HG03558 (cell line): Measurements from ENCODE around the gene ANGEL2.
"Not testable (repeated sequence)": the region's sequence is repeated elsewhere in the genome, so short reads cannot be mapped to it uniquely, and the experiment has no call there.

Experiments used
- ATAC-seq: cut with Tn5 transposase; IDR thresholded peaks from one replicate; pipeline ENCODE4 v1.9.1; 2021; ENCODE audit warnings: moderate number of reproducible peaks; ENCODE audit not compliant: unreplicated experiment; ENCODE audit errors: extremely low read depth

Gene ANGEL2

DNA sequence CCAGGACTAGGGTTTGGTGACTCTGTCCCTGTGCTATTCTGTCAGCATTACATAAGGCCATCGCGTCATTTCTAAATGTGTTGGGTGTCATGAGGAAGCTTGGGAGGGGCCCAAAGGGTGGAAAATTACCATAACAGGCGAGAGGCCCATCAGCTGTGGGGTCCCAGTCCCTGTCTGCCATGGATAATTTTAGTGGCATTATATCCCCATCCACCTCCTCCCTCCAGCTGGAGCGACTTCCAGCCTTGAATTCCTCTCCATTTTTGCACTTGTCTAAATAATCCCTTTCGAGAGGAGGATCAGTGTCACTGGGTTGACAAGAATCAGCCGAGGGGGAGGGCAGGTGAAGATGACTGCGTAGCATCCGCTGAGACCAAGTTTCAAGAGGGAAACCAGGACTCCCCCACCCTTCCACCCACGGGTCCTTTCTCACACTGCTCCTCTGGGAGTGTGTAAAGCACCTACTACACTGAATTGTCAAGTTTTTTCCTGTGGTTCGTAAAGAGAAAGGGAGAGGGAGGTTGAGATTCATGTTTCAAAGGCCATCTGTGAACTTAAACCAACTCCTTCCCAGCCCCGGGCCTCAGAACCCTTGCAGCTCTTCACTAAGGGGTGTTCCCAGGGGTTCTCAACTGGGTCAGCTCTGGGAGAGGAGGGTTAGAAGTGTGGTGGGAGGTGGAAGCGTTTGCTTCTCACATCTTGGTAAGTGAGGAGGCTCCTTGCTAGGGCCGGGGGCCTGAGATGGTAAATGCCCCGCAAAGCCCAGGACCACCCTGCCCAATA is 36.1 kb downstream of the ANGEL2 start:
- ATAC-seq: no peak

DNA sequence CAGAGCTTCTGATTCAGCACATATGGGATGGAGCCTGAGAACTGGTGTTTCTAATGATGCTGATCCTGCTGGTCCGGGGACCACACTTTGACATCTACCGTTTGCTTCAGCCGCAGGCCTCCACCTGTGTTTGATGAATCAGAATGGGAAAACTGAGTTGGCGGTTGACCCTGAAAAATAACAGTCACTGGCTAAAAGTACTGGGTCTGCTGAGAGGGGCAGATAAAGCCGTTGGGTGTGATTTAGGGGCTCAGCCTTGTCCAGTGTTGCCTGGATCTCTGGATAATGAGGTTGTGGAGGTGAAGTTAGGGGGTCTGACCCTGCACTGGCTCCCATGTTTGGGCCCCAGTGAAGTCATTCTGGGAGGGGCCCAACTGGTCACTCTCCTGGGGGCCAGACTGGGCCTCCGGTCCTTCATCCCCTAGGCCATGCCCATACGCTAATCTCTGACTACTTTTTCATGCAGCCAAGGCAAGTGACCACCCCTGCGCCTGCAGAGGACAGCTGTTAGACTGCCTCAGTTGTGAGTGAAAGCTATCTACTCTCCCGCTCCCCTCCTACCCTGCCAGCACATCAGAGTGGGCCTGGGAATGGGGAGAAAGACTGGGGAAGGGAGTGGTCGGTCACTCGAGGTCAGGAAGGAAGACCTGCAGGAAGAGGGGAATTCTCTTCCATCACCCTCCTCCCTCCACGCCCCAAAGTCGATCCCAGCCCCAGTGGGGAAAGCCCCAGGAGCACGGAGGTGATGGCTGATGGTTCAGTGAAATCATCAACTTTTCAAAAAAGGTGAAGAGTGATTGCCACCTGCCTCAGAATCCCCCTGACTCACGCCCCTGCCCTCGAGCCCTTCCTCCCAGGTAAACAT is 37.7 kb downstream of the ANGEL2 start:
- no peak for ATAC-seq

DNA sequence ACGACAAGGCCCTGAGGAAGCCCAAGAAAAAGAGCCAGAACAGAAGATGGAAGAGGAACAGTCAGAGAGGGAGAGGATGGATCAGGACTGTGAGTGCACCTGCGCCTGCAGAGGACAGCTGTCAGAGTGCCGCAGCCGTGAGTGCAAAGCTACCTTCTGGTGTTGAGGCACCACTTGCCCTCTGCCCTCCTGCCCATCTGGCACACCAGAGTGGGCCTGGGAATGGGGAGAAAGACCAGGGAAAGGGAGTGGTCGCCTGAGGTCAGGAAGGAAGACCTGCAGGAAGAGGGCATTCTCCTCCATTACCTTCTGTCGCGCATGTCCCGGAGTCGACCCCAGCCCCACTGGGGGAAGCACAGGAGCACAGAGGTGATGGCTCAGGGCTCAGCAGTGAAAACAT is 39.1 kb downstream of the ANGEL2 start:
- no peak for ATAC-seq

DNA sequence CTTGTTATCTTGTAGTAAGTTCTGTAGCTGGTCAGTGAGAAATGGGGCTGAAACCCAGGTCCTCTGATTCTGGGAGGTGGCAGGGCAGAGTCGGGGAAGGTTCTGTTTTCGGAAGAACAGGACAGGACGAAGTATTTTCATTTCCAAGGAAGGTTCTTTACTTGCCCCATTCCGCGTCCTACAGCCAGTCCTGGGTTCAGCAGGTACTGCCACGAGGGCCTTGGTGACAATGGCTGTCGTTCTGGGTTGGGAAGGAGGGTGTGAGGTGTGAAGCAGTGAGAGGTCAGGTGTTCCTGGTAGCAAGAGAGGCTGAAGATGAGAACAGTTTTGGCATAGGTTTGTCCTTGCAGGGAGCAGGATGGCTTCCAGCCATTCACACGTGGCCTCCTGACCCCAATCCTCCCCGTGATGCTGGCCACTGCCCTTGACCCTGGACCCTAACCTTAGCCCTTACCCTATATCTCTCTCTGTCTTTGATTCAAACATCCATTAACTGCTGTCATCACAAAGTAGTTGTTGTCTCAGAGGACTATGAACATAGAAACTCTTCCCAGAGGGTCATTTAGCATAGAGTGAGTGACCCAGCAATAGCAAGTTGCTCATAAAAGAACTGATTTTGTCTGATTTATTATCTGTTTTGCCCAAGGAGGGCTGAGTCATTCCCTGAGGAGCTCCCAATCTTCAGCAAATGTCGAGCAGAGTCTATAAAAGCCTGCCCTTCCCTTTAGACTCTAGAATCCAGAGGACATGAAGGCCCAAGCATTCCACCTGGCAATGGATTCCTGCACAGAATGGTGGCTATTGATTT is 40.4 kb downstream of the ANGEL2 start:
- ATAC-seq: no peak

DNA sequence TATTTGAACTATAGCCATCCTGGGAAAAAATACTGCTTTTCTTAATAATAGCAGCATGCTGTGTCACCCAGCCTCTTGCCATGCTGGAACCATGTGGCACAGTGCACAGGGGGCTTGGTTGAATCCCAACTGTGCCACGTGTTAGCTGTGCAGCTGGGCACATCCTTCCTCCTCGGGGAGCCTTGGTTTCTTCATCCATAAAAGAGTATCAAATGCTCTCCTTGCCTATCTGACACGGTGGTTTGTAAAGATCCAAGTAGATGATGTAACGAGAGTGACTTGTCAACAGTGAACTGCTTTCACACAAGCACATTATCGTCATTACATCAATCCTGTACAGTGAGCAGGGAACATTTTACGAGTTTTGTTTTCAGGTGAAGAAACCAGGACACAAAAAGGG is 41.0 kb downstream of the ANGEL2 start:
- no peak for ATAC-seq

DNA sequence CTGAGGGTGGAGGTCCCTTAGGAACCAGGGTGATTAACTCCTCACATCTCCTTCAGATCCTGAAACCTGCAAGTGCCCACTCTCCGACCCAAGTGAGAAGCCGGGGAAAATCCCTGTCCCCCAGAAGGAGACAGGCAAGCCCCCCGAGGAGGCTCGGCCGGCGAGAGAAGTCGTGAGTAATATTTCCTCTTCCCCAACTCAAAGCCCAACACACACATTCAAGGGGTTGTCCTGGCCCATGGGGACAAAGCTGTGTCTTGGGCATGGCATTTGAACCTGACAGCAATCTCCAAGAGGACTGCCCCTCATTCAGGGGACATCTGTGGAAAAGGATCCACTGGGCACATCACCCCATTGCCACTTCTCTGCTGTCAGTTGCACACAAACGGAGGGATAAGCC is 41.8 kb downstream of the ANGEL2 start:
- ATAC-seq: no peak

DNA sequence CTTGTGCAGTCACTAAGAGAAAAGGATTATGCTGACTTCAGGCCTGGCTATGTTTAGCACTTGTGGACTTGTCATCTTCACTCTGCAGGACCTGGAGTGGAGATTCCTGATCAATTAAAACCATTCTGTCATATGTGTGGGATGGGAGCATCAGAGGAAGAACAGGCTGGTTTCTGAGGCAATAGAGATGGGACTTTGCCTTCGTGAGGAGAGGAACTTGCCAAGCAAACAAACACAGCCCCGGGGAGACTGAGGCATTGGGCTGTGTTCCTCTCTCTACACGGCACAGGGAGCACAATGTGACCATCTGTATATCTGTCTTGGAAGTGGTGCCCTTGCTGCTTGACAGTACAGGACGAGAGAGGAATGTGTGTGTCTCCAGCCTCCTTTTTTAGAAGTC is 42.2 kb downstream of the ANGEL2 start:
- ATAC-seq: no peak

DNA sequence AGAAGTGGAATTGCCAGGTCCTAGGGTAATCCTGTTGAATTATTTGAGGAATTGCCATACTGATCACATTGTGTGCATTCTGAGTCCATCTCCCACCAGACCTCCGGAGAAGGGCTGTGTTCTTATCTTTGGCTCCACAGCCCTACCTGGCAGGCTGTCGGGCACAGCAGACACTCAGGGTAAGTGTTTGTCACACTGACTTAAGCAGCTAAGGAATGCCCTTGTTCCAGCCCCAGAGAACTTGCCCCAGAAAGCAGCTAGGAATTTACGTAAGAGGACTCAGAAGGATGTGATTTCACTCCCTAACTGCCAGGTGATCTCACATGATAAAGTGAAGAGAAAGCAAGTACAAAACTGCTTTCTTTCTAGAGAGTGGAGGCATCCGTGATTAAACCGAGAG is 44.4 kb downstream of the ANGEL2 start:
- no peak for ATAC-seq

DNA sequence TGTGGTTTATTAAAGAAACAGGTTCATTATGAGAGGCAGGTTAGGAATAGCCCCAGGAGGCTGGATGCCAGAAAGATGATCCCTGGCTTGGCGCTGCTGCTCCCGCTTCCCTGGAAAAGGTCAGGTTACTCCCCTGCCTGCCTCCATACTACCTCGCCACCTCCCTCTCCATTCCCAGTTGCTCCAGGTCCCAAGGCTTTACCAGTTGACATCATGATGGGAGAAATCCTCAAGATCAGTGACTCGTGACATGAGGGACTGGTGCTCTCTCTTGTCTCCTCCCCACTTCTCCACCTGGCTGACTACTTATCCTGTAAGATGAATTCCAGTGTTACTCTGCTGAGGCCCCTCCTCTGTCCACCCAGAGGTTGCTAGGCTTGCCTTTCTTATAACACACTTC is 45.6 kb downstream of the ANGEL2 start:
- no peak for ATAC-seq

DNA sequence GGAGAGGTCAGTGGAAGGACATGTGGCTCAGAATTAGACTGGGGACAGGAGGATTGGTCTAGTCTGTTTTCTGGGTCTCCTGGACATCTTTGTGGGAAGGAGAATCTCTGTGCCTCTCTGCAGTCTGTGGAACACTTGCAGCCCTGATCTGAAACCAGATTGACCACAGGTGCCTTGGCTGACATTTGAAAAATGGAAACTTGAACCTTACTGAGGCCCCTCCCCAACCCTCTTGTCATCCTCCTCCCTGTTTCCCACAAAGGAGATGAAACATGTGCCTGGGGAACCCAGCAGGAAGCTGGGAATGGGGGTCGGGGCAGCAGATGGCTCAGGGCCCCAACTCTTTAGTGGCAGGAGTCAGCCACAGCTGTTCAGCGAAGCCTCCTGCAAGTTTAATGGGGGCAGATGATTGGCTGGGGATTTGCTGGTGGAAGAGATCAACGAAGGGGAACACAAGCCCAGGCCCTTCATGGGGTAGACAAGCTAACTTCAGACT is 47.3 kb downstream of the ANGEL2 start:
- ATAC-seq: no peak

DNA sequence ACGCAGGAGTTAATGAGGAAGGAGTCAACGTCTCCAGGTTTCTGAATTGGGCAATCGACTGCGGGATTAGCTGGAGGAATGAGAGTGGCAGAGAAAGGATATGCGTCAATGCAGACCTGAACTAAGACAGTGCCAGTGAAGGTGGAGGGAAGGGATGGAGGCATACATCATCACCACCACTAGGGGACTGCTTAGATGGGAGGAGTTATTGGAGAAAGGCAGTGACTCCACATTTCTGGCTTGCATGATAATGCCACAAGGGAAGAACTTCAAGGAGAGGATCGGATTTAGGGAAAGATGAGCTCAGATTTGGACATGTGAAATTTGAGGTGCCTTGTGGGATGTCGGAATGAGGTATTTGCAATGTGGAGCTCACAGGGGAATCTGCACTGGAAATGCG is 47.9 kb downstream of the ANGEL2 start:
- no peak for ATAC-seq

DNA sequence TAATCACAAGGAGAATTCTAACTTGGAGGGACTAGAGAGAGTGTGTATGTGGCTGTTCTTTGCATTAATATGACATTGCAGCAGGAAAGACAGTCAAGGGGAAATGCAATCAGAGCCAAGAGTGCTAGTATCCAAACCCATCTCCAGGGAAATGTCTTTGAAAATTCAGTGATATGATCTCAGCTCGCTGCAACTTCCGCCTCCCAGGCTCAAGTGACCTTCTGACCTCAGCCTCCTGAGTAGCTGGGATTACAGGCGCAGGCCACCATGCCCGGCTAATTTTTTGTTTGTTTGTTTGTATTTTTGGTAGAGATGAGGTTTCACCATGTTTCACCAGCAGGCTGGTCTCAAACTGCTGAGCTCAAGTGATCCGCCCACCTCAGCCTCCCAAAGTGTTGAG is 49.1 kb downstream of the ANGEL2 start:
- no peak for ATAC-seq

DNA sequence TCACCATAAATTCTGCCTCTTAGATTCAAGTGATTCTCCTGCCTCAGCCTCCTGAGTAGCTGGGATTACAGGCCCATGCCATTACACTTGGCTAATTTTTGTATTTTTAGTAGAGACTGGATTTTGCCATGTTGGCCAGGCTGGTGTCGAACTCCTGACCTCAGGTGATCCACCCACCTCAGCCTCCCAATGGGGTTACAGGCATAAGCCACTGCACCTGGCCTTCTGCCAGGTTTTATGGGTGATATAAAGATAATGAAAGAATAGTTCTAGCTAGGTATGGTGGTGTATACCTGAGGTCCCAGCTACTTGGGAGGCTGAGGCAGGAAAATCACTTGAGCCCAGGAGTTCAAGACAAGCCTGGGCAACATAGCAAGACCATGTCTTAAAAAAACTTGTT is 50.7 kb downstream of the ANGEL2 start:
- ATAC-seq: not testable (repeated sequence)

DNA sequence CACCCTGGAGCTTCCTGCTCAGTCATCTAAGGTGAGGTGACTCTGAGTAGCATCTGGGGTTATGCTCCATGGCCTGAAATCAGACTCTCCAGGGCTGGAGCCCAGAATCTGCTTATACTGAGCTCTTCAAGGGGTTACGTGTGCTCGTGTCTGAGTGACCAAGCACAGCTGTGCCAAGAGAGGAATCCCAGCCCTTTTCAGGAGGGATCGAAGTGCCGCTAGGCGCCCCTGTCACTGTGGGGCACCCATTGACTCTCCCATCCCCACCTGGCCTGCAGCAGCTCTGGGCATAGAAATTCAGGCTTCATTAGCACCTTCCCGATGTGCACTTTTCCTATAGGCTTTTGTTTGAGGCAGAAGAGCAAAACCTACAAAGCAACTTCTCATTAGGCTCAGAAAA is 51.6 kb downstream of the ANGEL2 start:
- ATAC-seq: no peak

DNA sequence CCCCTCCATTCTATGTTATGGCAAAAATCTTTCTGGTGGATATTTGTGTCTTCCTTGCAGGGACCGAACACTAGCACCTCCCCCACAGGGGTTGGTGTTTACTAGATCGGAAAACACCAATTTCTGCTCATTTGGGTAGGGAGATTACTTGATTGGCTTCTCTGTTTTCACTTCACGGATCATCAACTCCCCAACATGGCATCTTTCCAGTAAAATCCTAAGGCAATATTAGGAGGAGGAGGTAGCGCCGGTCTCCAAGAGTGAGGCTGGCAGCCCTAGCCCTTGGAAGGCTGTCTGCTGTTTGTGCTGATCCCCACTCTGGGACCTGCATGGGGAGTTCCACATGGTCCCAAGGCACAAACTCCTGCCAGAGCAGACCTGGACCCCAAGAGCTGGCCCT is 53.2 kb downstream of the ANGEL2 start:
- ATAC-seq: no peak

DNA sequence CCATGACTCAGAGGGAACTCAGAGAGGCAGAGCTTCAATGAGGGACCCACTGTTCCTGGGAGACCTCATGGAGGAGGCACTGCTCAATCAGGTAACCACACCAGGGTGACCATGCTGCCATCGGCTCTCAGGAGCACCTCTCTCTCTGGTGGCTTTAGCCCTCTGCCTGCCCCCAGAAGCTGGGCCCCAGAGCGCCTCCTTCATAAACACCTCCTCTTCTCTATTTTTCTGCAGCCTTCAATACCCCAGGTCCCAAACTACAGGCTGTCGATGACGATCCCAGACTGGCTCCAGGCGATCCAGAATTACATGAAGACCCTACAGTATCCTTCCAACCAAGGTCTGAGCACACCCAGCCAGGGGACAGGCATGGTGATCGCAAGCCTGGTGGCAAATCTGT is 54.7 kb downstream of the ANGEL2 start:
- ATAC-seq: no peak

DNA sequence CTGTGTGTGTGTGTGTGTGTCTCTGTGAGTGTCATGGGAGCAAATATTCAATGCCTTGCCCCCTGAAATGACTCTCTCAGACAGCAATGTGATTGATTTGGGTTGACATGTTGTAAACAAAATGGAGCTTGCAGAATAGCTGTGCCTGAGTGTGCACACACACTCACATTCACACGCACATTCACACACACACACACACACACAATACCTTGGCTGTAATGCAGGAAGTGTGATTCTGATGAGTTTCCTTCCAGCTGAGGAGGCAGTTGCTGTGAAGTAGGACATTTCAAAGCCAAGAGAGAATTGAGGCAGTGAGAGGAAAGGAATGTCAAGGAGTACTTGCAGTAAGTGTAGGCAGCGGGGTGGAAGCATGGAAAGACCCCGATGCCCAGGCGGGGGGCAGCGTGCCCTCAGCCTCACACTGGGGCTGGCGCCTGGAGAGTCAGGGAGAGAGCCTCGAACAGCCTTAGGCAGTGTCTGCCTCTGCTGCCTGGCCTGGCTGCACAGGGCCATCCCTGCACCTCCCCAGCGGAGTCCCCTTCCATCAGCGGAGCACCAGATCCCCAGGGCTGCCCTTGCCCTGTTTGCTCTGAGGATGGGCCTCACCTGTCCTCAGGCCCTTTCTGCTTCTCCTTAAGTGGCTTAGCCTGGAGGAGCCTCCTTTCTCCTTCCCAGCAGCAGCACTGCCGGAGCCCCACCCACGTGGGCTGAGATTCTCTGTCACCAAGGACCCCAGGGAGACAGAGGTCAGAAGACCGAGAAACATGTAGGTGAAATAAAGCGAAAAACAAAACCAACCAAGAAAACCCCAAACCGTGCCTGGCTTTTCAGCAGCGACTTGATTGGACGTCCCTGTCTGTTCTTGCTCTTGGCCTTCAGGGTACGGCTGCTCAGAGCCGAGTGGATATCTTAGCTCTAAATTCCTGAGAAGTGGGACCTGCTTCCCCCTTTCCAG is 56.1 kb downstream of the ANGEL2 start:
- peak; percentile 37 for ATAC-seq

DNA sequence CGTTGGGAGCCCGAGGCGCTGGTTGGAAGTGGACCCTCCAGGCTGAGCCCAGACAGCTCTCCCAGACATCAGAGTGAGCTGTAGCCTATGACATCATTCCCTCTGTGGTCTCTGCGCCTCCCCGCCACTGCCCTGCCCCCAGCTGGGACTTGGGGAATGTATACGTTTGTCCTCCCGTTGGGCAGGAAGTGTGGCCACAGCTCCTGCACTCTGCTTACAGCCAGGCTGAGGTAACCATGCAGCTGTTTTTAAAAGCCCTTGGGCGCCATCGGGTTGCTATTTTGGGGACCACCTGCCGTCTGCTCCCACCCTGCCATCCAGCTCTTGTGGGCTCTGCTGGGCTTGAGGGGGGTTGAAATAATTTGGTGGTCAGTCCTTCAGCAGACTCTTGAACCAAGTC is 57.5 kb downstream of the ANGEL2 start:
- ATAC-seq: no peak

DNA sequence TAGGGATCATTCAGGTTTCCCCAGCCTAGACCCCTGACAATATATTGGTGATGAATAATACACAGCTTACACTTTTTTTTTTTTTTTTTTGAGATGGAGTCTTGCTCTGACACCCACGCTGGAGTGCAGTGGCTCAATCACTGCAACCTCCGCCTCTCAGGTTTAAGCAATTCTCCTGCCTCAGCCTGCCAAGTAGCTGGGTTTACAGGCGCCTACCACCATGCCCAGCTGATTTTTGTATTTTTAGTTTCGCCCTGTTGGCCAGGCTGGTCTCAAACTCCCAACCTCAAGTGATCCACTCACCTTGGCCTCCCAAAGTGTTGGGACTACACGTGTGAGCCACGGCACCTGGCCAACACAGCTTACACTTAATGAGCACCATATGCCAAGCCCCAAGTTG is 58.1 kb downstream of the ANGEL2 start:
- ATAC-seq: no peak
